ENCODE results near the gene STON1.

The STON1 gene

GRCh38 chr2:48483916-48484315 lies 46.0 kb upstream of the STON1 start:
- no peak overlapping the region for H3K4me3 ChIP-seq (ENCODE audit: low read depth in 1 of 2, low read length in 1 of 2)
- no peaks in the 10 kb centered on the region for H3K27me3 ChIP-seq
- H3K9me3 ChIP-seq, result no peaks in the 10 kb centered on the region
- TF ChIP-seq, protein P1, sequence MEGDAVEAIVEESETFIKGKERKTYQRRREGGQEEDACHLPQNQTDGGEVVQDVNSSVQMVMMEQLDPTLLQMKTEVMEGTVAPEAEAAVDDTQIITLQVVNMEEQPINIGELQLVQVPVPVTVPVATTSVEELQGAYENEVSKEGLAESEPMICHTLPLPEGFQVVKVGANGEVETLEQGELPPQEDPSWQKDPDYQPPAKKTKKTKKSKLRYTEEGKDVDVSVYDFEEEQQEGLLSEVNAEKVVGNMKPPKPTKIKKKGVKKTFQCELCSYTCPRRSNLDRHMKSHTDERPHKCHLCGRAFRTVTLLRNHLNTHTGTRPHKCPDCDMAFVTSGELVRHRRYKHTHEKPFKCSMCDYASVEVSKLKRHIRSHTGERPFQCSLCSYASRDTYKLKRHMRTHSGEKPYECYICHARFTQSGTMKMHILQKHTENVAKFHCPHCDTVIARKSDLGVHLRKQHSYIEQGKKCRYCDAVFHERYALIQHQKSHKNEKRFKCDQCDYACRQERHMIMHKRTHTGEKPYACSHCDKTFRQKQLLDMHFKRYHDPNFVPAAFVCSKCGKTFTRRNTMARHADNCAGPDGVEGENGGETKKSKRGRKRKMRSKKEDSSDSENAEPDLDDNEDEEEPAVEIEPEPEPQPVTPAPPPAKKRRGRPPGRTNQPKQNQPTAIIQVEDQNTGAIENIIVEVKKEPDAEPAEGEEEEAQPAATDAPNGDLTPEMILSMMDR (IDR thresholded peaks at IDR 0.05), result no peak
- no peak overlapping the region for H3K27ac ChIP-seq
- peaks cover 97% of the 10 kb centered on the region for H3K36me3 ChIP-seq
- no peaks in the 10 kb centered on the region for H3K4me1 ChIP-seq (ENCODE audit: control insufficient read depth in 1 of 2, insufficient read depth in 1 of 2, low read depth in 1 of 2, low read length in 1 of 2)

DNA sequence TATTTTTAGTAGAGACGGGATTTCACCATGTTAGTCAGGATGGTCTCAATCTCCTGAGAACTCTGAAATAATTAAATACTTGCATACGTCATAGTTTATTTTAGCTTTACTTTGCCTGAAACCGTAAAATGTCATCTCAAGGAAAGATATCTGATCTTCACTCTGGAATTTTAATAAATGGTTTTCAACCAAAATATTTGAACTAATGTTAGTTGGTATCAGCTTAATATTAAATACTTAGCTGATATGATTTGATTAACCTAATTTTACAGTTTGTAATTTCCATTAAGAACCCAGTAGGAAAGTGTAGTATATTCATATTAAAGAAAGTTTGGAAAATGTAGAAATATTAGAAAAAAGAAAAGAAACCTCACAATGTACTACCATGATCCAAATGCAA lies 41.4 kb upstream of the STON1 start:
- no peaks in the 10 kb centered on the region for H3K27me3 ChIP-seq
- H3K4me1 ChIP-seq (ENCODE audit: control insufficient read depth in 1 of 2, insufficient read depth in 1 of 2, low read depth in 1 of 2, low read length in 1 of 2), result no peaks in the 10 kb centered on the region
- TF ChIP-seq, protein P1 (IDR thresholded peaks at IDR 0.05), result no peak
- H3K36me3 ChIP-seq, result peaks cover 90% of the 10 kb centered on the region
- no peak overlapping the region for H3K27ac ChIP-seq
- H3K9me3 ChIP-seq, result no peaks in the 10 kb centered on the region
- no peak overlapping the region for H3K4me3 ChIP-seq (ENCODE audit: low read depth in 1 of 2, low read length in 1 of 2)

DNA sequence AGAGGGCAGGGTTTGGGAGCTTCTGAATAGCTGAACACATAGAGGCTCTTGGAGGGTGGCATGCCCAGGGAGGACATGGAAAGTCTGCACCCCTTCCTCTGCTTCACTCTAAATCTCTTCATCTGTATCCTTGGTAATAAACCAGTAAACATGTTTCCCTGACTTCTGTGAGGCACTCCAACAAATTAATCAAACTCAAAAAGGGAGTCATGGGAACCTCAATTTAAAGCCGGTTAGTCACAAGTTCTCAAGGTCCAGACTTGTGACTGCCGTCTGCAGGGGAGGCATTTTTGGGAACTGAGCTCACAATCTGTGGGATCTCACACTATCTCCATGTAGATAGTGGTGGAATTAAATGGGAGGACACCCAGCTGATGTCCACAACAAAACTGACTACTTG lies 33.1 kb upstream of the STON1 start:
- Histone ChIP-seq H3K27me3 (no peaks in the 10 kb centered on the region), H3K9me3 (no peaks in the 10 kb centered on the region), H3K4me3 (ENCODE audit: low read depth in 1 of 2, low read length in 1 of 2) (no peak overlapping the region), H3K27ac (no peak overlapping the region), H3K36me3 (peaks cover 89% of the 10 kb centered on the region), H3K4me1 (ENCODE audit: control insufficient read depth in 1 of 2, insufficient read depth in 1 of 2, low read depth in 1 of 2, low read length in 1 of 2) (no peaks in the 10 kb centered on the region)
- TF ChIP-seq, protein P1 (IDR thresholded peaks at IDR 0.05), result no peak

DNA sequence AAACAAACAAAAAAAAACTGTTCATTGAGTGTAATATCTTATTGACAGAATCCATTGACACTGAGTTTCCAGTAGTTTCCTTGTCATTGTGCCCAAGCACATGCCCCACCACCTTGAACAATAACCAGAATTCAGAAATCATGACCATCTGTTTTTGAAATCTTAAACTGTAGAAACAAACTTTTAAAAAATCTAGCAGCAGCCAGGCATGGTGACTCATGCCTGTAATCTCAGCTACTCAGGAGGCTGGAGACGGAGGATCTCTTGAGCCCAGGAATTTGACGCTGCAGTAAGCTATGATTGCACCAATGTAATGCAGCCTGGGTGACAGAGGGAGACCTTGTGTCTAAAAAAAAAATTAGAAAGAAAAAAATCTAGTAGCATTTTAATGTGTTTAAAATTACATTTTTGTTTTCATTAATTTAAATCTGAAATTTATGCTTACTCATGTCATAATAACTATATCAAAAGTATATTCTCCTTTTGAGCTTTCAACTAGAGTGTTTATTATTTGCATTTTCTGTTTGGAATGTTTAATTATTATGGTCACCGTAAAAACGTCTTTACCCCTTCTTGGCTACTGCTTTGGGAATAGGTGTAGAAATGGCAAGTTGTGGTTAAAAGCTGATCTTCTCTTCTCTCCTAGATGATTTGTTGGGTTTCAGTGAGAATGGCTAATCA lies 25.2 kb upstream of the STON1 start:
- Histone ChIP-seq H3K4me3 (ENCODE audit: low read depth in 1 of 2, low read length in 1 of 2) (no peak overlapping the region), H3K27me3 (no peaks in the 10 kb centered on the region), H3K36me3 (peaks cover 97% of the 10 kb centered on the region), H3K4me1 (ENCODE audit: control insufficient read depth in 1 of 2, insufficient read depth in 1 of 2, low read depth in 1 of 2, low read length in 1 of 2) (peaks cover 9 to 11% of the 10 kb centered on the region in 2 experiments), H3K27ac (no peak overlapping the region), H3K9me3 (no peaks in the 10 kb centered on the region)
- TF ChIP-seq, protein P1 (IDR thresholded peaks at IDR 0.05), result no peak

- Histone ChIP-seq H3K4me1 (ENCODE audit: control insufficient read depth in 1 of 2, insufficient read depth in 1 of 2, low read depth in 1 of 2, low read length in 1 of 2) (peaks cover 9 to 11% of the 10 kb centered on the region in 2 experiments), H3K9me3 (no peaks in the 10 kb centered on the region), H3K36me3 (peaks cover 97% of the 10 kb centered on the region), H3K27me3 (no peaks in the 10 kb centered on the region), H3K4me3 (ENCODE audit: low read depth in 1 of 2, low read length in 1 of 2) (no peak overlapping the region), H3K27ac (no peak overlapping the region)
- TF ChIP-seq, protein P1 (IDR thresholded peaks at IDR 0.05), result no peak
Observed at GRCh38 chr2:48507111-48507510, 22.8 kb upstream of the STON1 start.

Measured in neutrophil (primary cell).